H9 (cell line): ENCODE measurements around the gene TSPAN9. TPM values are rescaled to one million over a fixed set of nuclear protein-coding genes. Genes with fewer than 3 reads are reported as not detected.

ENCODE experiments used
- DNase-seq: peaks from one replicate; pipeline ENCODE4 v3.0.0-alpha.2; 2017
- H2AFZ ChIP-seq: one replicate; pipeline ENCODE4 v1.6.1; 2013; ENCODE audit warnings: mild to moderate bottlenecking, low read length, control low read depth, moderate library complexity
- H2AK5ac ChIP-seq: 2 replicates; pipeline ENCODE4 v1.6.1; 2013; ENCODE audit warnings: low read length, control low read depth, mixed read lengths; ENCODE audit not compliant: insufficient read length
- H2BK120ac ChIP-seq: one replicate; pipeline ENCODE4 v1.6.1; 2013; ENCODE audit warnings: low read depth, mild to moderate bottlenecking, low read length, control low read depth, inconsistent platforms; ENCODE audit not compliant: poor library complexity, severe bottlenecking
- H2BK12ac ChIP-seq: 2 replicates; pipeline ENCODE4 v1.6.1; 2013; ENCODE audit warnings: low read length, control low read depth, mixed read lengths, low read depth; ENCODE audit not compliant: insufficient read length
- H2BK15ac ChIP-seq: 2 replicates; pipeline ENCODE4 v1.6.1; 2013; ENCODE audit warnings: low read depth, low read length, control low read depth
- H2BK20ac ChIP-seq: one replicate; pipeline ENCODE4 v1.6.1; 2013; ENCODE audit warnings: low read depth, mild to moderate bottlenecking, low read length, control low read depth, inconsistent platforms; ENCODE audit not compliant: poor library complexity, severe bottlenecking
- H2BK5ac ChIP-seq: 2 replicates; pipeline ENCODE4 v1.6.1; 2013; ENCODE audit warnings: low read length, control low read depth, mixed read lengths; ENCODE audit not compliant: insufficient read length
- H3K14ac ChIP-seq: 2 replicates; pipeline ENCODE4 v1.6.1; 2013; ENCODE audit warnings: low read length, control low read depth; ENCODE audit not compliant: insufficient read depth
- H3K18ac ChIP-seq: 2 replicates; pipeline ENCODE4 v1.6.1; 2013; ENCODE audit warnings: low read depth, mild to moderate bottlenecking, mixed read lengths, low read length, control low read depth; ENCODE audit not compliant: insufficient read length
- H3K23ac ChIP-seq: 2 replicates; pipeline ENCODE4 v1.6.1; 2013; ENCODE audit warnings: low read length, control low read depth, mixed read lengths, low read depth; ENCODE audit not compliant: insufficient read length
- H3K23me2 ChIP-seq: 2 replicates; pipeline ENCODE4 v1.6.1; 2013; ENCODE audit warnings: low read depth, mild to moderate bottlenecking, mixed read lengths, low read length, control low read depth; ENCODE audit not compliant: insufficient read length, poor library complexity, severe bottlenecking
- H3K27ac ChIP-seq: 2 replicates; pipeline ENCODE4 v1.5.1; 2013; ENCODE audit warnings: low read length, control low read depth, mixed read lengths, low read depth; ENCODE audit not compliant: insufficient read length
- H3K27me3 ChIP-seq: 2 replicates; pipeline ENCODE4 v1.6.1; 2013; ENCODE audit warnings: low read length, control low read depth, inconsistent platforms; ENCODE audit not compliant: insufficient read depth
- H3K4ac ChIP-seq: 2 replicates; pipeline ENCODE4 v1.6.1; 2013; ENCODE audit warnings: low read depth, mild to moderate bottlenecking, control low read depth, inconsistent platforms, low read length, moderate library complexity
- H3K4me1 ChIP-seq: 2 replicates; pipeline ENCODE4 v1.6.1; 2013; ENCODE audit warnings: low read length, control low read depth, inconsistent platforms; ENCODE audit not compliant: insufficient read depth
- H3K4me2 ChIP-seq: 2 replicates; pipeline ENCODE4 v1.6.1; 2013; ENCODE audit warnings: low read length, control low read depth, mixed read lengths; ENCODE audit not compliant: insufficient read length, insufficient read depth
- H3K56ac ChIP-seq: 2 replicates; pipeline ENCODE4 v1.6.1; 2013; ENCODE audit warnings: low read depth, mild to moderate bottlenecking, mixed read lengths, low read length, control low read depth; ENCODE audit not compliant: insufficient read length
- H3K79me1 ChIP-seq: 2 replicates; pipeline ENCODE4 v1.6.1; 2013; ENCODE audit warnings: low read depth, mild to moderate bottlenecking, moderate library complexity, low read length, control low read depth, inconsistent platforms; ENCODE audit not compliant: insufficient read depth, poor library complexity, severe bottlenecking
- H3K79me2 ChIP-seq: 2 replicates; pipeline ENCODE4 v1.6.1; 2013; ENCODE audit warnings: low read length, control low read depth, inconsistent platforms; ENCODE audit not compliant: insufficient read depth
- H3K9ac ChIP-seq: 2 replicates; pipeline ENCODE4 v1.6.1; 2013; ENCODE audit warnings: low read length, control low read depth, mixed read lengths; ENCODE audit not compliant: insufficient read length; ENCODE audit errors: extremely low read depth
- H3K9me3 ChIP-seq: one replicate; pipeline ENCODE4 v1.6.1; 2013; ENCODE audit warnings: low read depth, low read length, inconsistent platforms; ENCODE audit not compliant: control insufficient read depth
- H3T11ph ChIP-seq: one replicate; pipeline ENCODE4 v1.6.1; 2013; ENCODE audit warnings: mild to moderate bottlenecking, low read length, control low read depth, inconsistent platforms
- H4K20me1 ChIP-seq: one replicate; pipeline ENCODE4 v1.6.1; 2013; ENCODE audit not compliant: control insufficient read depth, insufficient read length, insufficient read depth
- H4K5ac ChIP-seq: 2 replicates; pipeline ENCODE4 v1.6.1; 2013; ENCODE audit warnings: low read depth, mild to moderate bottlenecking, mixed read lengths, low read length, control low read depth; ENCODE audit not compliant: insufficient read length
- H4K8ac ChIP-seq: replicated peaks from 2 replicates; pipeline ENCODE4 v1.6.1; 2013; ENCODE audit warnings: low read length, control low read depth, mixed read lengths, low read depth; ENCODE audit not compliant: insufficient read length
- H4K91ac ChIP-seq: 2 replicates; pipeline ENCODE4 v1.6.1; 2013; ENCODE audit warnings: low read depth, mild to moderate bottlenecking, moderate library complexity, mixed read lengths, low read length, control low read depth; ENCODE audit not compliant: insufficient read length
- H3K27ac Mint-ChIP-seq, 3 experiments: 2 replicates in 2 of 3; 3 replicates in 1 of 3; pipeline ENCODE4 v1.8.0; 2020 to 2021; ENCODE audit warnings: mixed read lengths in 3 of 3, mild to moderate bottlenecking in 1 of 3, moderate library complexity in 1 of 3
- H3K27me3 Mint-ChIP-seq: 2 replicates; pipeline ENCODE4 v1.8.0; 2021; ENCODE audit warnings: low read depth, mild to moderate bottlenecking, moderate library complexity, mixed read lengths
- H3K36me3 Mint-ChIP-seq, 3 experiments: 2 replicates in 2 of 3; 3 replicates in 1 of 3; pipeline ENCODE4 v1.8.0; 2020 to 2021; ENCODE audit warnings: low read depth in 3 of 3, mixed read lengths in 3 of 3; ENCODE audit not compliant: insufficient read depth in 1 of 3
- H3K4me1 Mint-ChIP-seq, 2 experiments: 2 replicates each; pipeline ENCODE4 v1.8.0; 2020; ENCODE audit warnings: mixed read lengths in 2 of 2
- H3K4me3 Mint-ChIP-seq, 2 experiments: 2 replicates in 1 of 2; 3 replicates in 1 of 2; pipeline ENCODE4 v1.8.0; 2020 to 2021; ENCODE audit warnings: mild to moderate bottlenecking in 2 of 2, mixed read lengths in 2 of 2, moderate library complexity in 1 of 2
- H3K9me3 Mint-ChIP-seq, 2 experiments: 2 replicates in 1 of 2; 3 replicates in 1 of 2; pipeline ENCODE4 v1.8.0; 2020; ENCODE audit warnings: mild to moderate bottlenecking in 2 of 2, mixed read lengths in 2 of 2, moderate library complexity in 1 of 2
- CTCF ChIP-seq: fragments of 200-600 bp; sonication (generic); conservative IDR thresholded peaks from 3 replicates; pipeline ENCODE4 v1.8.0; 2021; ENCODE audit warnings: antibody characterized with exemption, mild to moderate bottlenecking
- WGBS: extraction: QIAGEN DNeasy Blood & Tissue Kit; methylation state at CpG from one replicate; pipeline ENCODE4 v1.1.7; 2013; ENCODE audit warnings: missing lambda C conversion rate, low lambda C conversion rate, mixed read lengths; ENCODE audit not compliant: insufficient read length; ENCODE audit errors: extremely low coverage; 5-methylcytosine and 5-hydroxymethylcytosine counted together
- total RNA-seq: library from RNA; stranded (reverse); gene quantifications from 2 replicates; pipeline ENCODE4 v1.2.1, GENCODE V29; 2021

The TSPAN9 gene
- total RNA-seq, 1 experiment from 2014 or later = 19.0 TPM

GRCh38 chr12:3113671-3114325 is 36.6 kb downstream of the TSPAN9 start:
- Mint-ChIP-seq H3K27ac (no peak overlapping the region), H3K36me3 (0 out of 7 replicates have a peak, but pooled peaks cover 0 to 2% (median 0%) of the 10 kb centered on the region in 3 experiments), H3K4me1 (peaks cover 0 to 7% of the 10 kb centered on the region in 2 experiments; a peak in 1 of 4 replicates), H3K27me3 (no peaks in the 10 kb centered on the region), H3K9me3 (no peaks in the 10 kb centered on the region), H3K4me3 (no peak overlapping the region; a peak in 1 of 5 replicates)
- Histone ChIP-seq H3K9me3 (no peaks in the 10 kb centered on the region), H3K79me2 (no peaks in the 10 kb centered on the region), H4K5ac (no peak overlapping the region), H4K20me1 (no peaks in the 10 kb centered on the region), H3K23me2 (no peaks in the 10 kb centered on the region), H3K9ac (no peak overlapping the region), H4K8ac (no peak overlapping the region), H3K79me1 (no peaks in the 10 kb centered on the region), H2BK12ac (no peak overlapping the region), H3K14ac (no peak overlapping the region), H2BK5ac (no peak overlapping the region), H3K27ac (no peak overlapping the region), H3K23ac (no peak overlapping the region), H2BK15ac (no peak overlapping the region), H2AK5ac (no peak overlapping the region), H3K56ac (no peak overlapping the region), H3T11ph (no peak overlapping the region), H3K18ac (no peak overlapping the region), H2AFZ (no peak overlapping the region), H4K91ac (no peak overlapping the region), H2BK120ac (no peak overlapping the region), H3K4ac (no peak overlapping the region), H3K4me2 (no peak overlapping the region), H2BK20ac (no peak overlapping the region), H3K4me1 (no peaks in the 10 kb centered on the region), H3K27me3 (no peaks in the 10 kb centered on the region)
- TF ChIP-seq CTCF = no peak
- no CpG with 5 or more reads among the region's 8 CpGs for WGBS
- no peak for DNase-seq
